ENCODE measurements around the gene TLR6. TPM values are rescaled to one million over a fixed set of nuclear protein-coding genes. Genes with fewer than 3 reads are reported as not detected.

The TLR6 gene
- total and polyA plus RNA-seq, 2 of the 8 experiments (the other 6 are each of a cell fraction or from before 2014, with no cell fraction given), result 0.02 to 0.09 TPM

DNA sequence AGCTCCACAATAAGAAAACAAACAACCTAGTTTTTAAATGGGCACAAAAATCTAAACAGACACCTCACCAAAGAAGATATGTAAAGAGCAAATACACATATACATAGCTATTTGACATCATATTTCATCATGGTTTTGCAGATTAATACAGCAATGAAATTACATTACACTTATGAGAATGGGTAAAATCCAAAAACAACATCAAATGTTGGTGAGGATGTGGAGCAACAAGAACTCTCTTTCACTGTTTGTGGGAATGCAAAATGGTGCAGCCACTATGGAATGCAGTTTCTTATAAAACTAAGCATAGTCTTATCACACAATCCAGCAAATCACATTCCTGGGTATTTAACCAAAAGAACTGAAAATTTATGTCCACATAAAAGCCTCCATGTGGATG, 25.0 kb downstream of the TLR6 start:
- FAIRE-seq, result no peak

More for the DNA sequence above, 25.0 kb downstream of the TLR6 start:
- no peak for DNase-seq (ENCODE audit: low read depth in 1 of 2, low spot score in 2 of 2)
- Histone ChIP-seq H4K8ac (ENCODE audit: extremely low read depth, insufficient read depth, low read length) (no peak overlapping the region), H3K27me3 (replicated peaks in 1 of 4; ENCODE audit: control insufficient read depth in 3 of 4, extremely low read depth in 1 of 4, insufficient read depth in 3 of 4, low read length in 3 of 4) (no peaks in the 10 kb centered on the region), H2AK5ac (ENCODE audit: low read depth, low read length) (no peak overlapping the region), H3K36me3 (ENCODE audit: control insufficient read depth in 2 of 4, insufficient read depth in 4 of 4, low read length in 3 of 4) (no peaks in the 10 kb centered on the region), H3K9me3 (ENCODE audit: insufficient read depth in 2 of 2, low read depth in 1 of 2, low read length in 1 of 2) (no peaks in the 10 kb centered on the region), H3K4me3 (ENCODE audit: extremely low read depth in 1 of 4, insufficient read depth in 2 of 4, low read depth in 3 of 4, low read length in 4 of 4) (no peak overlapping the region), H3K27ac (ENCODE audit: low read depth, low read length) (no peak overlapping the region), H3K79me2 (ENCODE audit: control insufficient read depth in 1 of 2, insufficient read depth in 2 of 2, low read length in 2 of 2) (no peaks in the 10 kb centered on the region), H2AFZ (ENCODE audit: low read length) (no peak overlapping the region), H2BK120ac (replicated peaks; ENCODE audit: low read depth, low read length) (no peak overlapping the region), H3K4me2 (ENCODE audit: insufficient read depth in 1 of 2, low read depth in 2 of 2, low read length in 2 of 2) (no peak overlapping the region), H3K4ac (replicated peaks; ENCODE audit: insufficient read length, low read depth, low read length) (no peak overlapping the region), H3K18ac (ENCODE audit: extremely low read depth, low read length) (no peak overlapping the region), H3K4me1 (replicated peaks in 1 of 4; ENCODE audit: control insufficient read depth in 3 of 4, insufficient read depth in 4 of 4, low read length in 3 of 4) (no peaks in the 10 kb centered on the region), H4K91ac (replicated peaks; ENCODE audit: insufficient read length, low read length) (no peak overlapping the region), H3K23ac (ENCODE audit: insufficient read length) (no peak overlapping the region), H3K9ac (replicated peaks in 1 of 4; ENCODE audit: extremely low read depth in 1 of 4, low read depth in 3 of 4, low read length in 3 of 4) (no peak overlapping the region), H2BK12ac (ENCODE audit: low read depth, low read length) (no peak overlapping the region), H2BK15ac (ENCODE audit: low read length) (no peak overlapping the region), H3K23me2 (ENCODE audit: low read depth, low read length) (no peaks in the 10 kb centered on the region), H3K14ac (ENCODE audit: insufficient read length) (no peak overlapping the region), H2BK5ac (ENCODE audit: low read depth, low read length) (no peak overlapping the region), H3K79me1 (ENCODE audit: low read depth, low read length) (no peaks in the 10 kb centered on the region), H4K20me1 (replicated peaks in 1 of 2; ENCODE audit: control insufficient read depth in 1 of 2, insufficient read depth in 2 of 2, low read length in 2 of 2) (no peaks in the 10 kb centered on the region), H2BK20ac (ENCODE audit: low read length) (no peak overlapping the region), H4K5ac (ENCODE audit: insufficient read length, low read depth, low read length) (no peak overlapping the region), H3K56ac (replicated peaks; ENCODE audit: insufficient read length, low read depth, low read length) (no peak overlapping the region)
- ChIA-PET POLR2A (ENCODE audit: partially characterized antibody) (no interaction called here), CTCF (ENCODE audit: partially characterized antibody) (interaction anchor here (0.8 to 2.8 kb wide), 4 partner anchors 10 to 71 kb away, joined by 4 to 8 read pairs (median 6); no protein-coding TSS in a partner anchor)
- TF ChIP-seq, protein P1, sequence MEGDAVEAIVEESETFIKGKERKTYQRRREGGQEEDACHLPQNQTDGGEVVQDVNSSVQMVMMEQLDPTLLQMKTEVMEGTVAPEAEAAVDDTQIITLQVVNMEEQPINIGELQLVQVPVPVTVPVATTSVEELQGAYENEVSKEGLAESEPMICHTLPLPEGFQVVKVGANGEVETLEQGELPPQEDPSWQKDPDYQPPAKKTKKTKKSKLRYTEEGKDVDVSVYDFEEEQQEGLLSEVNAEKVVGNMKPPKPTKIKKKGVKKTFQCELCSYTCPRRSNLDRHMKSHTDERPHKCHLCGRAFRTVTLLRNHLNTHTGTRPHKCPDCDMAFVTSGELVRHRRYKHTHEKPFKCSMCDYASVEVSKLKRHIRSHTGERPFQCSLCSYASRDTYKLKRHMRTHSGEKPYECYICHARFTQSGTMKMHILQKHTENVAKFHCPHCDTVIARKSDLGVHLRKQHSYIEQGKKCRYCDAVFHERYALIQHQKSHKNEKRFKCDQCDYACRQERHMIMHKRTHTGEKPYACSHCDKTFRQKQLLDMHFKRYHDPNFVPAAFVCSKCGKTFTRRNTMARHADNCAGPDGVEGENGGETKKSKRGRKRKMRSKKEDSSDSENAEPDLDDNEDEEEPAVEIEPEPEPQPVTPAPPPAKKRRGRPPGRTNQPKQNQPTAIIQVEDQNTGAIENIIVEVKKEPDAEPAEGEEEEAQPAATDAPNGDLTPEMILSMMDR (IDR thresholded peaks at IDR 0.05; ENCODE audit: control extremely low read depth in 1 of 3, insufficient read depth in 1 of 3, low read depth in 1 of 3, low read length in 3 of 3), result no peak
- TF ChIP-seq, protein P2, sequence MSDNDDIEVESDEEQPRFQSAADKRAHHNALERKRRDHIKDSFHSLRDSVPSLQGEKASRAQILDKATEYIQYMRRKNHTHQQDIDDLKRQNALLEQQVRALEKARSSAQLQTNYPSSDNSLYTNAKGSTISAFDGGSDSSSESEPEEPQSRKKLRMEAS (IDR thresholded peaks at IDR 0.05), result no peak
